ENCODE measurements around the gene HOXC10. TPM values are rescaled to one million over a fixed set of nuclear protein-coding genes. Genes with fewer than 3 reads are reported as not detected.

Gene HOXC10
- total and polyA plus RNA-seq, 2 donors from 2014 or later: 49.7 to 50.7 TPM

DNA sequence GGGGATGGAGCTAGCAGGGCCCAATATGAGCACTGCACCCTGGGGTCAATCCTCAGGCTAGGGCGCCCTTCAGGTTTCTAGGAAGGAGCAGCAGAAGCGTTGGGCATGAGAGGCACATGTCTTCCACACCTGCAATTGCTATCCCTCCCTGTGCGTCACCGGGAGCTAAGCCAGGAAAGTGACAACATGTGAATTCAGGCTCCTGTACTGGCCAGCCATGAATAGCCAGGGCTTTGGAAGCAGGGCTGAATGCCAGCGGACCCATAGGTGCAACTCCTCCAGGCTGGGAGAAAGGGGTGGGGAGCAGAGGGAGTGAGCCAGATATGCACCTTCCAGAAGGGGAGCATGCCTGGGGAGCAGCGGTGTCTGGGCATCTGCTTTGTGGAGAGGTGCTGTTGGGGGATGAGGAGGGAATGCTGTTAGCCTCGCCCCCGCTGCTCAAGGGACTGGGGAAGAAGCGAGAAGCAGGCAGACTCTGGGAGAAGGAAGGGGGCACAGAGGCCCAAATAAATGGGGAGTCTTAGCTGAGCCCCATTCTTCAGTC is 54.0 kb downstream of the HOXC10 start:
- Histone ChIP-seq H3K4me1 (ENCODE audit: control insufficient read depth in 2 of 3, insufficient read depth in 2 of 3, low read depth in 1 of 3, low read length in 3 of 3) (peaks cover 14 to 43% (median 35%) of the 10 kb centered on the region in 3 donors), H3K4me3 (ENCODE audit: low read length in 3 of 3) (peak overlapping the region in 2 of 3 donors; percentile 0 to 22), H3K9ac (ENCODE audit: low read length in 3 of 3) (peak overlapping the region in 1 of 3 donors; percentile 30), H3K27ac (ENCODE audit: low read depth in 2 of 2, low read length in 2 of 2) (peak overlapping the region; percentile 51 to 61), H3K36me3 (ENCODE audit: control insufficient read depth in 2 of 3, insufficient read depth in 3 of 3, low read length in 3 of 3) (no peaks in the 10 kb centered on the region), H3K27me3 (ENCODE audit: control insufficient read depth, insufficient read depth, low read length) (no peaks in the 10 kb centered on the region), H3K9me3 (ENCODE audit: control insufficient read depth in 2 of 3, insufficient read depth in 1 of 3, low read length in 3 of 3) (no peaks in the 10 kb centered on the region)
- intact Hi-C loops (cut with DNase I): loop anchor here (10.0 kb wide), 1 partner anchor 96 kb away; no protein-coding TSS in a partner anchor
- TF ChIP-seq CTCF (IDR thresholded peaks at IDR 0.05; ENCODE audit: borderline replicate concordance, extremely low read depth, insufficient read depth): no peak
- peak in 3 of 5 donors; percentile 69 to 91 (median 72) for DNase-seq
- FAIRE-seq: no peak

GRCh38 chr12:54039417-54040147 is 54.6 kb downstream of the HOXC10 start:
- no peak for FAIRE-seq
- no peak for TF ChIP-seq CTCF (IDR thresholded peaks at IDR 0.05; ENCODE audit: borderline replicate concordance, extremely low read depth, insufficient read depth)
- Histone ChIP-seq H3K4me1 (ENCODE audit: control insufficient read depth in 2 of 3, insufficient read depth in 2 of 3, low read depth in 1 of 3, low read length in 3 of 3) (peaks cover 14 to 43% (median 35%) of the 10 kb centered on the region in 3 donors), H3K9ac (ENCODE audit: low read length in 3 of 3) (peak overlapping the region in 1 of 3 donors; percentile 26), H3K9me3 (ENCODE audit: control insufficient read depth in 2 of 3, insufficient read depth in 1 of 3, low read length in 3 of 3) (no peaks in the 10 kb centered on the region), H3K36me3 (ENCODE audit: control insufficient read depth in 2 of 3, insufficient read depth in 3 of 3, low read length in 3 of 3) (no peaks in the 10 kb centered on the region), H3K27me3 (ENCODE audit: control insufficient read depth, insufficient read depth, low read length) (no peaks in the 10 kb centered on the region), H3K27ac (ENCODE audit: low read depth in 2 of 2, low read length in 2 of 2) (peak overlapping the region; percentile 43 to 61), H3K4me3 (ENCODE audit: low read length in 3 of 3) (peak overlapping the region in 2 of 3 donors; percentile 20 to 22)
- intact Hi-C loops (cut with DNase I): loop anchor here (10.0 kb wide), 1 partner anchor 95 kb away; no protein-coding TSS in a partner anchor
- peak; percentile 68 to 93 (median 86) for DNase-seq

Small RNA genes within 50 kb of the gene (microRNA-seq; reads per million reads assigned to microRNA genes)
- gene MIR196A2 (1,531 reads per million, percentile 82 among the genes with 10 or more reads in this experiment), gene MIR615 (327 reads per million, percentile 69 among the genes with 10 or more reads in this experiment)

Other genes with a start within 250 kb of the HOXC10 start
- gene CISTR, start 233.2 kb upstream of the HOXC10 start, total RNA-seq: not detected
- not detected for gene CISTR, start 233.2 kb upstream of the HOXC10 start, polyA plus RNA-seq (ENCODE audit: insufficient read depth, low read depth, low replicate concordance)
- gene HOXC13, start 46.3 kb upstream of the HOXC10 start, total RNA-seq: not detected
- gene HOXC13, start 46.3 kb upstream of the HOXC10 start, polyA plus RNA-seq (ENCODE audit: insufficient read depth, low read depth, low replicate concordance): not detected
- not detected for gene HOXC12, start 30.2 kb upstream of the HOXC10 start, total RNA-seq
- gene HOXC12, start 30.2 kb upstream of the HOXC10 start, polyA plus RNA-seq (ENCODE audit: insufficient read depth, low read depth, low replicate concordance): not detected
- gene HOXC11, start 12.0 kb upstream of the HOXC10 start, total RNA-seq: 1.4 TPM
- gene HOXC11, start 12.0 kb upstream of the HOXC10 start, polyA plus RNA-seq (ENCODE audit: insufficient read depth, low read depth, low replicate concordance): 0.75 TPM
- gene HOTAIR, start 10.2 kb upstream of the HOXC10 start, total RNA-seq: 0.76 TPM
- 0.52 TPM for gene HOTAIR, start 10.2 kb upstream of the HOXC10 start, polyA plus RNA-seq (ENCODE audit: insufficient read depth, low read depth, low replicate concordance)
- 16.5 TPM for gene HOXC9, start 15.0 kb downstream of the HOXC10 start, total RNA-seq
- 11.7 TPM for gene HOXC9, start 15.0 kb downstream of the HOXC10 start, polyA plus RNA-seq (ENCODE audit: insufficient read depth, low read depth, low replicate concordance)
- gene HOXC8, start 23.8 kb downstream of the HOXC10 start, total RNA-seq: 9.0 TPM
- gene HOXC8, start 23.8 kb downstream of the HOXC10 start, polyA plus RNA-seq (ENCODE audit: insufficient read depth, low read depth, low replicate concordance): 2.1 TPM
- gene HOXC6, start 43.3 kb downstream of the HOXC10 start, total RNA-seq: 22.0 TPM
- gene HOXC6, start 43.3 kb downstream of the HOXC10 start, polyA plus RNA-seq (ENCODE audit: insufficient read depth, low read depth, low replicate concordance): 11.4 TPM
- 4.8 TPM for gene HOXC5, start 47.9 kb downstream of the HOXC10 start, total RNA-seq
- gene HOXC5, start 47.9 kb downstream of the HOXC10 start, polyA plus RNA-seq (ENCODE audit: insufficient read depth, low read depth, low replicate concordance): 0.24 TPM
- gene HOXC4, start 68.7 kb downstream of the HOXC10 start, total RNA-seq: 24.5 TPM
- 13.9 TPM for gene HOXC4, start 68.7 kb downstream of the HOXC10 start, polyA plus RNA-seq (ENCODE audit: insufficient read depth, low read depth, low replicate concordance)
- gene SMUG1, start 203.8 kb downstream of the HOXC10 start, total RNA-seq: 27.6 TPM
- 68.3 TPM for gene SMUG1, start 203.8 kb downstream of the HOXC10 start, polyA plus RNA-seq (ENCODE audit: insufficient read depth, low read depth, low replicate concordance)

Data from kidney (tissue), 14 donors.